ENCODE measurements around the gene PHF3. TPM values are rescaled to one million over a fixed set of nuclear protein-coding genes. Genes with fewer than 3 reads are reported as not detected.

PHF3 gene
- total RNA-seq, 1 donor from 2014 or later, result 50.6 TPM

DNA sequence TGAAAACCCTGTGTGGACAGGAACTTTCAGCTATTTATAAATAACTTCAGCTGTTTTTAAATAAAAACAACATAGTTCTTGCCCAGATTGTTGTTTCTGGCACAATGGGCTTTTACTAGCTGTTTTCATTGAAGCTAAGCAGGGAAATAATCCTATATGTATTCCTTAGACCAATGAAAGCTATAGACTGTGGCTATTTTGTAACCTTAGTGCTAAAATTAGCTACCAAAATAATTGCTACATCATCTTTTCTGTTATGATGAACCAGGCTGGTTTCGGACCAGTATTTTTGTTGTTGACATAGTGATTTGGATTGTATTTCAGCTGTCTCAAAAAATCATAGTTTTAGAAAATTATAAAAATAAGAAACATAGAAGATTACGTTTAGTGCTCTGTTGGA lies 13.7 kb downstream of the PHF3 start:
- Mint-ChIP-seq H3K27ac (no peak overlapping the region), H3K36me3 (peaks cover 30% of the 10 kb centered on the region), H3K4me3 (no peak overlapping the region), H3K9me3 (peaks cover 4% of the 10 kb centered on the region), H3K4me1 (ENCODE audit: unreplicated experiment) (peaks cover 7% of the 10 kb centered on the region), H3K27me3 (no peaks in the 10 kb centered on the region)
- TF ChIP-seq CTCF (conservative IDR thresholded peaks at IDR 0.05), result no peak
- no peak for DNase-seq (ENCODE audit: extremely low spot score, unreplicated experiment)

GRCh38 chr6:63649847-63650265 lies 14.3 kb downstream of the PHF3 start:
- no peak for TF ChIP-seq CTCF (conservative IDR thresholded peaks at IDR 0.05)
- no peak overlapping the region for H3K4me3 Mint-ChIP-seq
- H3K4me1 Mint-ChIP-seq (ENCODE audit: unreplicated experiment), result peaks cover 7% of the 10 kb centered on the region
- H3K27me3 Mint-ChIP-seq, result no peaks in the 10 kb centered on the region
- H3K27ac Mint-ChIP-seq, result no peak overlapping the region
- peaks cover 30% of the 10 kb centered on the region for H3K36me3 Mint-ChIP-seq
- DNase-seq (ENCODE audit: extremely low spot score, unreplicated experiment), result no peak
- peaks cover 4% of the 10 kb centered on the region for H3K9me3 Mint-ChIP-seq

DNA sequence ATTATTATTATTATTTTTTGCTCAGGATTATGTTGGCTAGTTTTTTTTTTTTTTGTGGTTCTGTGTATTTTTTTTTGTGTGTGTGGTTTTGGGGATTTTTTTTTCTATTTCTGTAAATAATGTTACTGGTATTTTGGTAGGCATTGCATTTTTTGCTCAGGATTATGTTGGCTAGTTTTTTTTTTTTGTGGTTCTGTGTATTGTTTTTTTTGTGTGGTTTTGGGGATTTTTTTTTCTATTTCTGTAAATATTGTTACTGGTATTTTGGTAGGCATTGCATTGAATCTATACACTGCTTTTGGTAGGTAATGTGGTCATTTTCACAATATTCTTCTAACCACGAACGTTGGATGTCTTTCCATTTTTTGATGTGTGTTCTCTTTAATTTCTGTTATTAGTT lies 17.4 kb downstream of the PHF3 start:
- Mint-ChIP-seq H3K4me3 (no peak overlapping the region), H3K27ac (no peak overlapping the region), H3K9me3 (peaks cover 4% of the 10 kb centered on the region), H3K36me3 (peaks cover 36% of the 10 kb centered on the region), H3K27me3 (no peaks in the 10 kb centered on the region), H3K4me1 (ENCODE audit: unreplicated experiment) (peaks cover 7% of the 10 kb centered on the region)
- TF ChIP-seq CTCF (conservative IDR thresholded peaks at IDR 0.05), result no peak
- DNase-seq (ENCODE audit: extremely low spot score, unreplicated experiment), result no peak

- Mint-ChIP-seq H3K9me3 (no peaks in the 10 kb centered on the region), H3K27me3 (no peaks in the 10 kb centered on the region), H3K4me1 (ENCODE audit: unreplicated experiment) (peaks cover 18% of the 10 kb centered on the region), H3K27ac (no peak overlapping the region), H3K36me3 (peaks cover 10% of the 10 kb centered on the region), H3K4me3 (no peak overlapping the region)
- no peak for TF ChIP-seq CTCF (conservative IDR thresholded peaks at IDR 0.05)
- no peak for DNase-seq (ENCODE audit: extremely low spot score, unreplicated experiment)
Observed at GRCh38 chr6:63660757-63661156, 25.2 kb downstream of the PHF3 start.

GRCh38 chr6:63661769-63662168 lies 26.2 kb downstream of the PHF3 start:
- Mint-ChIP-seq H3K27ac (no peak overlapping the region), H3K27me3 (no peaks in the 10 kb centered on the region)

More at GRCh38 chr6:63661769-63662168, 26.2 kb downstream of the PHF3 start:
- Mint-ChIP-seq H3K36me3 (peaks cover 4% of the 10 kb centered on the region), H3K4me3 (no peak overlapping the region), H3K4me1 (ENCODE audit: unreplicated experiment) (peaks cover 12% of the 10 kb centered on the region), H3K9me3 (no peaks in the 10 kb centered on the region)
- no peak for DNase-seq (ENCODE audit: extremely low spot score, unreplicated experiment)
- no peak for TF ChIP-seq CTCF (conservative IDR thresholded peaks at IDR 0.05)
